ENCODE results near the gene C10orf90. TPM values are rescaled to one million over a fixed set of nuclear protein-coding genes. Genes with fewer than 3 reads are reported as not detected.

C10orf90 gene
- total and polyA plus RNA-seq, 4 donors: 0.05 to 0.25 TPM; not detected in 2

DNA sequence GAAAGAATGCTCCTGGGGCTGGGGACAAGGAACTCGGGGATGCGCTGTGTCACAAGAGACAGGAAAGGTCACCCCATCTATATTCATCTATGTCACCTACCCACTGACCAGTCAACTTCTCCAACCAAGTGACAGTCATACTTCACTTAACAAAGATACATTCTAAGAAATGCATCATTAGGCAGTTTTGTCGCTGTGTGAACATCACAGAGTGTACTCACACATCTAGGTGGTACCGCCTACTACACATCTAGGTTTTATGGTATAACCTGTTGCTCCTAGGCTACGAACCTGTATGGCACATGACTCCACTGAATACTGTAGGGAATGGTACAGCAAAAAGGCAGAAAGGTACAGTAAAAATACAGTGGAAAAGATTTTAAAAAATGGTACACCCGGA lies 278.4 kb downstream of the C10orf90 start:
- Histone ChIP-seq H3K9me3 (ENCODE audit: control insufficient read depth in 4 of 4, low read length in 3 of 4) (no peaks in the 10 kb centered on the region), H3K4me3 (ENCODE audit: low read depth in 1 of 3, low read length in 3 of 3) (no peak overlapping the region), H3K27me3 (ENCODE audit: control insufficient read depth in 4 of 4, insufficient read depth in 4 of 4, low read length in 3 of 4) (peaks cover 0 to 8% (median 4%) of the 10 kb centered on the region in 4 donors), H3K9ac (ENCODE audit: low read depth in 1 of 2, low read length in 2 of 2) (no peak overlapping the region), H3K36me3 (ENCODE audit: control insufficient read depth in 4 of 4, insufficient read depth in 3 of 4, low read depth in 1 of 4, low read length in 3 of 4) (no peaks in the 10 kb centered on the region), H3K4me1 (ENCODE audit: control insufficient read depth in 4 of 4, insufficient read depth in 4 of 4, low read length in 3 of 4) (peaks cover 10 to 16% (median 12%) of the 10 kb centered on the region in 4 donors), H3K27ac (ENCODE audit: low read depth in 1 of 2, low read length in 2 of 2) (no peak overlapping the region)
- WGBS: 87% methylated on average over 6 of the region's 6 CpGs
- no peak for DNase-seq (ENCODE audit: low spot score)
- TF ChIP-seq, protein P1, sequence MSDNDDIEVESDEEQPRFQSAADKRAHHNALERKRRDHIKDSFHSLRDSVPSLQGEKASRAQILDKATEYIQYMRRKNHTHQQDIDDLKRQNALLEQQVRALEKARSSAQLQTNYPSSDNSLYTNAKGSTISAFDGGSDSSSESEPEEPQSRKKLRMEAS (IDR thresholded peaks at IDR 0.05): no peak
- TF ChIP-seq TAF1 (conservative IDR thresholded peaks at IDR 0.05) (no peak), SP1 (IDR thresholded peaks at IDR 0.05) (no peak), YY1 (IDR thresholded peaks at IDR 0.05) (no peak), RXRA (IDR thresholded peaks at IDR 0.05) (no peak), RAD21 (IDR thresholded peaks at IDR 0.05) (no peak), HNF4G (IDR thresholded peaks at IDR 0.05) (no peak), GABPA (IDR thresholded peaks at IDR 0.05 in 1 of 2, conservative IDR thresholded peaks at IDR 0.05 in 1 of 2) (no peak), FOXA1 (IDR thresholded peaks at IDR 0.05) (no peak), NR2F2 (IDR thresholded peaks at IDR 0.05) (no peak), HNF4A (conservative IDR thresholded peaks at IDR 0.05) (no peak), FOXA2 (IDR thresholded peaks at IDR 0.05) (no peak), EGR1 (IDR thresholded peaks at IDR 0.05; ENCODE audit: low read depth in 2 of 2) (no peak), JUND (IDR thresholded peaks at IDR 0.05) (no peak)
- TF ChIP-seq, protein P2, sequence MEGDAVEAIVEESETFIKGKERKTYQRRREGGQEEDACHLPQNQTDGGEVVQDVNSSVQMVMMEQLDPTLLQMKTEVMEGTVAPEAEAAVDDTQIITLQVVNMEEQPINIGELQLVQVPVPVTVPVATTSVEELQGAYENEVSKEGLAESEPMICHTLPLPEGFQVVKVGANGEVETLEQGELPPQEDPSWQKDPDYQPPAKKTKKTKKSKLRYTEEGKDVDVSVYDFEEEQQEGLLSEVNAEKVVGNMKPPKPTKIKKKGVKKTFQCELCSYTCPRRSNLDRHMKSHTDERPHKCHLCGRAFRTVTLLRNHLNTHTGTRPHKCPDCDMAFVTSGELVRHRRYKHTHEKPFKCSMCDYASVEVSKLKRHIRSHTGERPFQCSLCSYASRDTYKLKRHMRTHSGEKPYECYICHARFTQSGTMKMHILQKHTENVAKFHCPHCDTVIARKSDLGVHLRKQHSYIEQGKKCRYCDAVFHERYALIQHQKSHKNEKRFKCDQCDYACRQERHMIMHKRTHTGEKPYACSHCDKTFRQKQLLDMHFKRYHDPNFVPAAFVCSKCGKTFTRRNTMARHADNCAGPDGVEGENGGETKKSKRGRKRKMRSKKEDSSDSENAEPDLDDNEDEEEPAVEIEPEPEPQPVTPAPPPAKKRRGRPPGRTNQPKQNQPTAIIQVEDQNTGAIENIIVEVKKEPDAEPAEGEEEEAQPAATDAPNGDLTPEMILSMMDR (IDR thresholded peaks at IDR 0.05; ENCODE audit: low read depth, low read length, missing input control): no peak
- TF ChIP-seq, protein P3, sequence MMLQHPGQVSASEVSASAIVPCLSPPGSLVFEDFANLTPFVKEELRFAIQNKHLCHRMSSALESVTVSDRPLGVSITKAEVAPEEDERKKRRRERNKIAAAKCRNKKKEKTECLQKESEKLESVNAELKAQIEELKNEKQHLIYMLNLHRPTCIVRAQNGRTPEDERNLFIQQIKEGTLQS (IDR thresholded peaks at IDR 0.05): no peak
- TF ChIP-seq, protein P4, sequence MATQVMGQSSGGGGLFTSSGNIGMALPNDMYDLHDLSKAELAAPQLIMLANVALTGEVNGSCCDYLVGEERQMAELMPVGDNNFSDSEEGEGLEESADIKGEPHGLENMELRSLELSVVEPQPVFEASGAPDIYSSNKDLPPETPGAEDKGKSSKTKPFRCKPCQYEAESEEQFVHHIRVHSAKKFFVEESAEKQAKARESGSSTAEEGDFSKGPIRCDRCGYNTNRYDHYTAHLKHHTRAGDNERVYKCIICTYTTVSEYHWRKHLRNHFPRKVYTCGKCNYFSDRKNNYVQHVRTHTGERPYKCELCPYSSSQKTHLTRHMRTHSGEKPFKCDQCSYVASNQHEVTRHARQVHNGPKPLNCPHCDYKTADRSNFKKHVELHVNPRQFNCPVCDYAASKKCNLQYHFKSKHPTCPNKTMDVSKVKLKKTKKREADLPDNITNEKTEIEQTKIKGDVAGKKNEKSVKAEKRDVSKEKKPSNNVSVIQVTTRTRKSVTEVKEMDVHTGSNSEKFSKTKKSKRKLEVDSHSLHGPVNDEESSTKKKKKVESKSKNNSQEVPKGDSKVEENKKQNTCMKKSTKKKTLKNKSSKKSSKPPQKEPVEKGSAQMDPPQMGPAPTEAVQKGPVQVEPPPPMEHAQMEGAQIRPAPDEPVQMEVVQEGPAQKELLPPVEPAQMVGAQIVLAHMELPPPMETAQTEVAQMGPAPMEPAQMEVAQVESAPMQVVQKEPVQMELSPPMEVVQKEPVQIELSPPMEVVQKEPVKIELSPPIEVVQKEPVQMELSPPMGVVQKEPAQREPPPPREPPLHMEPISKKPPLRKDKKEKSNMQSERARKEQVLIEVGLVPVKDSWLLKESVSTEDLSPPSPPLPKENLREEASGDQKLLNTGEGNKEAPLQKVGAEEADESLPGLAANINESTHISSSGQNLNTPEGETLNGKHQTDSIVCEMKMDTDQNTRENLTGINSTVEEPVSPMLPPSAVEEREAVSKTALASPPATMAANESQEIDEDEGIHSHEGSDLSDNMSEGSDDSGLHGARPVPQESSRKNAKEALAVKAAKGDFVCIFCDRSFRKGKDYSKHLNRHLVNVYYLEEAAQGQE (IDR thresholded peaks at IDR 0.05): no peak
- TF ChIP-seq, protein P5, sequence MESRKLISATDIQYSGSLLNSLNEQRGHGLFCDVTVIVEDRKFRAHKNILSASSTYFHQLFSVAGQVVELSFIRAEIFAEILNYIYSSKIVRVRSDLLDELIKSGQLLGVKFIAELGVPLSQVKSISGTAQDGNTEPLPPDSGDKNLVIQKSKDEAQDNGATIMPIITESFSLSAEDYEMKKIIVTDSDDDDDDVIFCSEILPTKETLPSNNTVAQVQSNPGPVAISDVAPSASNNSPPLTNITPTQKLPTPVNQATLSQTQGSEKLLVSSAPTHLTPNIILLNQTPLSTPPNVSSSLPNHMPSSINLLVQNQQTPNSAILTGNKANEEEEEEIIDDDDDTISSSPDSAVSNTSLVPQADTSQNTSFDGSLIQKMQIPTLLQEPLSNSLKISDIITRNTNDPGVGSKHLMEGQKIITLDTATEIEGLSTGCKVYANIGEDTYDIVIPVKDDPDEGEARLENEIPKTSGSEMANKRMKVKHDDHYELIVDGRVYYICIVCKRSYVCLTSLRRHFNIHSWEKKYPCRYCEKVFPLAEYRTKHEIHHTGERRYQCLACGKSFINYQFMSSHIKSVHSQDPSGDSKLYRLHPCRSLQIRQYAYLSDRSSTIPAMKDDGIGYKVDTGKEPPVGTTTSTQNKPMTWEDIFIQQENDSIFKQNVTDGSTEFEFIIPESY (IDR thresholded peaks at IDR 0.05): no peak

Data from liver (tissue), 9 donors.